NCI-H226 (cell line): ENCODE measurements around the gene LONP1.
A peak's percentile ranks its signal among the peaks of the same experiment; 100 is the strongest.
"Not testable (repeated sequence)": the region's sequence is repeated elsewhere in the genome, so short reads cannot be mapped to it uniquely, and the experiment has no call there.

Experiments
- DNase-seq: peaks from one replicate; pipeline ENCODE4 v3.0.0-alpha.2; 2015

LONP1 gene

GRCh38 chr19:5691822-5692722, 27.9 kb downstream of the LONP1 start:
- no peak for DNase-seq

DNA sequence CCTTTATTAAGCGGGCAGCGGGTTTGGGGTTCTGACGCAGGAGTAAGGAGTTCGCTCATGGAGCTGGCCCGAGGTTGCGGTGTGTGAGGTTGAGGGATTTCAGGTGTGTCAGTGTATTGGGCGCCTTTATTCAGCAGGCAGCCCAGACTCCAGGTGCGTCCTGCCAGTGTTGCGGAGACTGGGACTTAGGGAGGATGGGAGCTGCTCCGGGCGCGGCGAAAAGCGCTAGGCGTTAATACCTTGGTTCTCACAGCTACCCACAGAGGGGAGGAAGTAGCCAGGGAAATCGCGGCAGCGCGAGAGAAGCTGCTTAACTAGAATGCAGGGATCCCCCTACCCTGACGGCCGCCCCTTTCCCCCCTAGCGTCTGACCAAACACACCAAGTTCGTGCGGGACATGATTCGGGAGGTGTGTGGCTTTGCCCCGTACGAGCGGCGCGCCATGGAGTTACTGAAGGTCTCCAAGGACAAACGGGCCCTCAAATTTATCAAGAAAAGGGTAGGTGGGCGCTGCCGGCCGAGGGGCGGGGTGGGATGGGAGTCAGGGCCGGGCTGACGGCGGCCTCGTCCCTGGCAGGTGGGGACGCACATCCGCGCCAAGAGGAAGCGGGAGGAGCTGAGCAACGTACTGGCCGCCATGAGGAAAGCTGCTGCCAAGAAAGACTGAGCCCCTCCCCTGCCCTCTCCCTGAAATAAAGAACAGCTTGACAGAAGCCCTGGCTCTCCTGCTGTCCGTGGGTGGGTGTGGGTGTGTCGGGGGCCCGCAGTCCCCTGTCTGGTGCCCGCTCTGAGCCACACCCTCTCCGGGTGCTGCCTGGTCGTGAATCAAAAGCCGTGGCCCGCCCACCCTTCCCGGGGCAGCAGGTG, 28.8 kb downstream of the LONP1 start:
- DNase-seq, result peak; percentile 39

- DNase-seq, result peak; percentile 85
Observed at GRCh38 chr19:5690125-5690954, 29.6 kb downstream of the LONP1 start, which contains the start of gene RPL36. Gene RPL36 (plus strand): TSS chr19:5690295. CDS start chr19:5690508, 213 bp downstream.

DNA sequence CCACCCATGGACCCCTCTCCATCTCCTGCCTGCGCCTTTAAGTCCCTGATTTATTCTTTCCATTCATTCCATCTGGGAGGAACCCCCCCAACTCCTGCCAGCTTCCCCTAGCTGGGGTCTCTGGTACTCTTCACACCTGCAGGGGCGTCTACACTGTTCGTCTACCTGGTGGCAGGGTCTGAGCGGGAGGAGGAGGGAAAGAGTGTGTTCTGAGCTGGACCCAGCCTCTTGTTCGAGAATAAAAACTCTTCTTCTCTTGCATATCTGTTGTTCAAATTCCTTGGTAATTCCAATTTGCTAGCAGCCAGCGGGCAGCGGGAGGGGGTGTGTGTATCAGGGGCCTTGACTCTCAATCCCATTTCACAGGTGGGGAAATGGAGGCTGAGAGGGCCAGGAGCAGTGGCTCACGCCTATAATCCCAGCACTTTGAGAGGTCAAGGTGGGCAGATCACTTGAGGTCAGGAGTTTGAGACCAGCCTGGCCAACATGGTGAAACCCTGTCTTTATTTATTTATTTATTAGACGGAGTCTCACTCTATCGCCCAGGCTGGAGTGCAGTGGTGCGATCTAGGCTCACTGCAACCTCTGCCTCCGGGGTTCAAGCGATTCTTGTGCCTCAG, 31.6 kb downstream of the LONP1 start:
- DNase-seq, result not testable (repeated sequence)

DNA sequence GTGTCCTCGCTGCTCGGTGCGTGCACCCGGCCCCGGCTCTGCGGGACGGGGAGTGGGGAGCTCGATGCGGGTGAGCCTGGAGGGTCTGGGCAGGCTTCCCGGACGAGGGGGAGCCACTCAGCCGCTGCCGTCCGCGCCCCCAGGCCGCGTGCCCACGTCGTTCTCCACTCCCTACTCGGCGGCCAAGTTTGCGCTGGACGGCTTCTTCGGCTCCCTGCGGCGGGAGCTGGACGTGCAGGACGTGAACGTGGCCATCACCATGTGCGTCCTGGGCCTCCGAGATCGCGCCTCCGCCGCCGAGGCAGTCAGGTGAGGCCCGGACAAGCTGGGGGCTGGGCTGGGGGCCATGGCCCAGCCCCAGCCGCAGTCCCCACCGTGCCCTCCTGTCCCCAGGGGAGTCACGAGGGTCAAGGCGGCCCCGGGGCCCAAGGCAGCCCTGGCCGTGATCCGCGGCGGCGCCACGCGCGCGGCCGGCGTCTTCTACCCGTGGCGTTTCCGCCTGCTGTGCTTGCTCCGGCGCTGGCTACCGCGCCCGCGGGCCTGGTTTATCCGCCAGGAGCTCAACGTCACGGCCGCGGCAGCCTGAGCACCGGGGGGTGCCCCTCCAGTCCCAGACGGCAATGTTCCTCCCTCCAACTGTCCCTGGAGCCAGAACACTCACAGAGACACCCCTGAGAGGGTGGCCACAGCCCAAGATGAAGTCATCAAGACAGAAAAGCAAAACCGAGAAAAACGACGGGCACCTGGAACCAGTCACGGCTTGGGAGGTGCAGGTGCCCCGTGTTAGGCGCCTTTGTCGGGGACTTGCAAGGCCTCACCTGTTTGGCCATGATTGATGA, 32.4 kb downstream of the LONP1 start:
- DNase-seq, result no peak

DNA sequence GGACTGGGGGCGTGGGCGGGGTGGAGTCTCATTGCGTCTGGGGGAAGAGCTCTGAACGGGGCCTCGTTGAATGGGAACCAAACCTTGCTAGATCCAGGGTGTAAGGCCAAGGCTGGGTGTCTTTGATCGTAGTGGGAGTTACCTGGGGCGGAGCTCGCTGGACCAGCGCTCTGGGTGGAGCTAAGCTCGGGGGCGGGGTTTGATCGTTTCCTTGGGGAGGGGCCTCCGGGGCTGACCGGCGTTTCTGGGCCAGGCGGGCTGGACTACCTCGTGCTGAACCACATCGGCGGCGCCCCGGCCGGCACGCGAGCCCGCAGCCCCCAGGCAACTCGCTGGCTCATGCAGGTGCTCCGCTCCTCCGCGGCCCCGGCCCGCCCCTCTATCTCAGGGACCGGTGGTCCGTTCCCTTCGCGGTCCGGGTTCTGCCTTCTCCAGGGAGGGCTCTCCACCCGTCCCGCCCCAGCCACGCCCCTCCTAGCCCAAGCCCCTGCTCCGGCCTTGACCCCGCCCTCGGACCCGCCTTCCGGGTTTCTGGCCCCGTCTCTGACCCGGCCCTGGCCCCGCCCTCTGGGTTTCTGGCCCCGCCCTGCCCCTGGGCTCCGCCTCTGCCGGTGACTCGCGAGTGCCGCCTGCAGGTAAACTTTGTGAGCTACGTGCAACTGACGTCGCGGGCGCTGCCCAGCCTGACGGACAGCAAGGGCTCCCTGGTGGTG, 33.1 kb downstream of the LONP1 start:
- DNase-seq, result peak; percentile 72

DNA sequence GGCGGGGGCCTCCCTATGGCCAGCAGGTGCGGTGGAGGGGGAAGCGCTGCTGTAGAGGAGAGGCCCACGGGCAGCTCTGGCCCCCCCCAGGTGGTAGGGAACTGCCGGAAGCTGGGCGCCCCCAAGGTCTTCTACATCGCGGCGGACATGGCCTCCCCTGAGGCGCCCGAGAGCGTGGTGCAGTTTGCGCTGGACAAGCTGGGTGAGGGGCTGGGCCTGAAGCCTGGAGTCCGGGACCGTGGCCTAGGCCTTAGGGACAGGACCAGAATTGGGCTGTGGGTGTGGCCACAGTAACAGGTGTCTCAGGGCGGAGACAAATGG, 33.7 kb downstream of the LONP1 start:
- DNase-seq, result no peak

DNA sequence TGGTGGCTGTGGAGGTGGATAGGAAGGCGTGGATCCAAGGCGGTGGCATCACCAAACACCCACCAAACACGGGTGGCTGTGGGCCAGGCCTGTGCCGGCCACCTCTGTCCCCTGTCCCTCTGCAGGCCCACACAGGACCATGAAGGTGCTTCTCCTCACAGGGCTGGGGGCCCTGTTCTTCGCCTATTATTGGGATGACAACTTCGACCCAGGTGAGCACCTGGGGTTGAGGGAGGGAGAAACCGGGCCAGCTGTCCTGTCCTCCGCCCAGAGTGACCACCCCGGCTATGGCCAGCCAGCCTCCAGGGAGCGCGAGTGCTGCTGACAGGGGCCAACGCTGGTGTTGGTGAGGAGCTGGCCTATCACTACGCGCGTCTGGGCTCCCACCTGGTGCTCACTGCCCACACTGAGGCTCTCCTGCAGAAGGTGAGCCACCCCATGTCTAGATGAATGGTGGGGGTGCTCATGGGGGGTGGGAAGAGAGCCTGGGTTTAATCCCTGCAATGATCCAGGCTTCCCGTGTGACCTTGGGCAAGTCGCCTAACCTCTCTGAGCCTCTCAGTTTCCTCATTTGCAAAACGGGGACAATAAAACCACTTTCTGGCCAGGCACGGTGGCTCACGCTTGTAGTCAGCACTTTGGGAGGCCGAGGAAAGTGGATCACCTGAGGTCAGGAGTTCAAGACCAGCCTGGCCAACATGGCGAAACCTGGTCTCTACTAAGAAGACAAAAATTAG, 35.1 kb downstream of the LONP1 start:
- DNase-seq, result no peak

- peak; percentile 59 for DNase-seq
Observed at GRCh38 chr19:5683177-5683886, 36.6 kb downstream of the LONP1 start.

DNA sequence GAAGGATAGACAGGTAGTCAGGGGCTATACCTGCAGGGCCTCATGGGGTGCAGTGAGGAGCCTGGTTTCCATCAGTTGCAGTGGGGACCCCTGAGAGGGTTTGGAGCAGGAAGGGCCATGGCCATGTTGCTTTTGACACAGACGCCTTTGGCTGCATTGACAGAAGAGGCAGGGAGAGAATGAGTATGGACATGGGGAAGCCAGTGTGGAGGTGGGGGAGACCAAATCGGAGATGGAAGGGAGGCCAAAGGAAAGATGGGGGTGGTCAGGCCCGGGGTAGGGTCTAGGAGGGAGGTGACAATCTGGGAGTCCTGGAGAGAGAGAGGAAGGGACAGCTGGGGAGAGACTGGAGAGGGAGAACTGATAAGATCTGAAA, 37.9 kb downstream of the LONP1 start:
- no peak for DNase-seq

DNA sequence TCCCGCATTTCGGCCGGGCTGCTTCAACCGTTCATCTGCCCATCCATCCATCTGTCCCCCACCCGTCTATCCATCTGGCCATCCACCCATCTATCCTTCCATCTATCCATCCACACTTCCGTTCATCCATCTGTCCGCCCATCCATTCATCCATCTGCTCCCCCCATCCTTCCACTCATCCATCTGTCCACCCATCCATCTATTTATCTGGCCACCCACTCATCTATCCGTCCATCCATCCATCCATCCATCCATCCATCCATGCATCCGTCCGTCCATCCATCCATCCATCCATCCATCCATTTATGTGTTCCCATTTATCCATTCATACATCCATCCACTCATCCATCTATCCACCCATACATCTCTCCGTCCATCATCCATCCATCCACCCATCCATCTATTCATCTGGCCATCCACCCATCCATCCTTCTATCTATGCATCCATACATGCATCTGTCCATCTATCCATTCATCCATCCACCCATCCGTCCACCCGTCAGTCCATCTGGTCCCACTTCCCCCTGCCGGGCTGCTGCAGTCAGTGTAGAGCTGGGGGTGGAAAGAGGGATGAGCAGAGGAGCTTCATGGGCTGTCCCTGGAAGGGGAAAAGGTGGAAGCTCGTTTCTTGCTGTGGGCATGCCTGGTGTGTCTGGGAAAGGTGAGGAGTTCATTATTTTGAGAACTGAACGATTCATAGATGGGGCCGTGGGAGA, 38.4 kb downstream of the LONP1 start:
- DNase-seq, result no peak

- peak; percentile 98 for DNase-seq
Observed at GRCh38 chr19:5680437-5681368, 39.2 kb downstream of the LONP1 start, which contains the start of the genes HSD11B1L and MICOS13. Gene HSD11B1L (plus strand): TSS chr19:5681027. CDS start chr19:5684833, 3,806 bp downstream. Gene MICOS13 (minus strand): TSS chr19:5680516. CDS start chr19:5680486, 30 bp downstream.

- no peak for DNase-seq
Observed at GRCh38 chr19:5680084-5680436, 39.9 kb downstream of the LONP1 start.

- no peak for DNase-seq
Observed at GRCh38 chr19:5679289-5680083, 40.5 kb downstream of the LONP1 start.

DNA sequence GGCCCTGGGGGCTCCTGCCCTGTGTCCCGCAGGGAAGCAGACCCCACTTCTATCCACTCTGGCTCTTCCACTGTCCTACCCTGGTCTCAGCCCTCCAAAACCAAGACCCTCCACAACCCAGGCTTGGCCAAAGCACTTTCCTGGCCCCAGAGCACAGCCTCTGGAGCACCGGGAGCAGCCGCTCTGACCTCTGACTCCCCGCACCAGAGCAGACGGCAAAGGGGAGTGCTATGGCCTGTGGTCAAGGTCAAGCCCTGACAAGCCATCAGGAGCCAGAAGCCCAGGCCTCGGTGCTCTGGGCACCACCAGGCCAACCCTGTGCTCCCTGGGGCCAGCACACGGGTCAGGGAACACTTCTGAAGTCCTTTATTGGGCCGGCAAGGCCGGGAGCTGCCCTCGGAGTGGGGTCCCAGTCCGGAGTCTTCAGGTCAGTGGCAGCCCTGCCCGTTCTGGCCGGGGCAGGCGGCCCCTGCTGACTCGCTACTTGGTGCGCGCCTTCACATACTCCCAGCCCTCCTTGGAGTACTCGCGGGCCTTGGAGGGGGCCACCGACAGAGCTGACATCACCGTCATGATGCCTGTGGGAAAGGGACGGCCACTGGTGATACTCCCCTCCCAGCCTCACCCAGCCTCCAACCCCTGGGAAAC, 41.8 kb downstream of the LONP1 start:
- DNase-seq, result no peak

GRCh38 chr19:5677580-5677979, 42.4 kb downstream of the LONP1 start:
- DNase-seq, result no peak
